ENCODE results near the gene FMNL2.
"Not testable (repeated sequence)": the region's sequence is repeated elsewhere in the genome, so short reads cannot be mapped to it uniquely, and the experiment has no call there.

Gene FMNL2

DNA sequence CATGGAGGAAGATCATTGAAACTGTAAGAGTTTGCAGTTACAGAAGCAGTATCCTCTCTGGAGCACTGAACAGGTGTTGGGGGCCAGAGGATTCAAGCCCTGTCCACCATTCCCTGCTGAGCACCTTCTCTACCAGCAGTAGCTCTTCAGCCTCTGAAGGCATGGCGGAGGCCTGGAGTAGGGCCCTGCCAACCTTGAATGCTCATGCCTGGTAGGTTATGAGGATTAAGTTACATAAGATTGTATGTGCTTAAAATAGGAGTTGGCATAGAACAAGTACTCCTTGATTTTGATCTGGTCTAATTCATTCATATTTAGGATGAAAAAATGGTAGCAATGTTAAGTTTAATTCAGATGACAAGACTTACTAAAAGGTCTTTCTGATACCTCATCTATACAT is 40.2 kb downstream of the FMNL2 start:
- no peak for DNase-seq (ENCODE audit: low read depth)

DNA sequence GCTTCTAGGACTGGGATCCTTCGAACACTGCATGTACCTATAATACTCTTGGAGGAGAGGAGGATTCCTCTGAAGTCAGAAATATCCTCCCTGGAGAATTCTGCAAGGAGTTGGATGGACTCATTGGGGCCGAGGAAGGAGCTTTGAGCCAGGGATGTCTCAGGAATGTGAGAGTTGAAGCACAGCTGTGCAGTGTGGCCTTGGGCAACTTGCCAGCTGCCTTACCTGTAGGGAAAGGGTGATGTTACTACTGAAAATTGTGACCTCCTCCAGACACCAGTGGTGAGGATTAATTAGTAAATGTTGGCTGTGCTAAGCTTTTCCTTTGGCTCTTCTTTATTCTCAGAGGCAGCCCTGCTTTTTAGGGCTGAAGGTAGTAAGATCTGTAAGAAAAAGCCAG is 41.4 kb downstream of the FMNL2 start:
- no peak for DNase-seq (ENCODE audit: low read depth)

DNA sequence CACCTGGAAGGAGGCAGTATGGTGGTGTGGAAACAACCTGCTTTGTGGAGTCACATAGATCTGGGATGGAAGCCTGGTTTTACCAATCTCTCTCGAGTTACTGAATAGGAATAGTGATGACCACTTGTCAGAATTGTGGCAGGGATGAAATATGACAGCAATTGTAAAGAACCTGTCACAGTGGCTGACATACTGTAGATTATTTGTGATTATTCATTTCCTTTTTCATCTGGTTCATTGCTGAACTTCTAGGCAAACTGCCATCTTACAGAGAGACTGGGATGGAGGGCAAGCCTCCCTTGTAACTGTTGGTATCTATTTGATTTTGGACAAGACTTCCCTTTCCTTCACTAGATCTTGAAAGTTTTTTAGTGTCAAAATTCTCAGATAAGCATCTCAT is 42.0 kb downstream of the FMNL2 start:
- no peak for DNase-seq (ENCODE audit: low read depth)

DNA sequence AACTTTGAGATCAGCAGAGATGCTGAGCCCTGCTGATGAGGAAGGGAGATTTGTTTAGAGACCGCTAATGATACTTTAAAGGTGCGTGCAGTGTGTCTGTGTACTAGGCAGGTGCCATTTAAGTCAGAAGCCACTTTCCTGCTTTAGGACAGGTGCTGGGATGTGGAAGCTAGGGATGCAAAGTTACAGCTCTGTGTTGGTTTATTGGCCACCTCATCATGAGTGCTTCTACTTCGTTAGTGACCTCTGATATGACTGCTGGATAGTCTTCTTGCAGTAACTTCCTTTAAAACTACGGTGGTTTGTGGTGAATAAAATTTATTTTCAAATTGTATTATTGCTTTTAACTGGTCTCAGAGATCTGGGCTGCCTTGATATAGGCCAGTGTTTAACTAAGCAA is 44.1 kb downstream of the FMNL2 start:
- DNase-seq (ENCODE audit: low read depth), result no peak

DNA sequence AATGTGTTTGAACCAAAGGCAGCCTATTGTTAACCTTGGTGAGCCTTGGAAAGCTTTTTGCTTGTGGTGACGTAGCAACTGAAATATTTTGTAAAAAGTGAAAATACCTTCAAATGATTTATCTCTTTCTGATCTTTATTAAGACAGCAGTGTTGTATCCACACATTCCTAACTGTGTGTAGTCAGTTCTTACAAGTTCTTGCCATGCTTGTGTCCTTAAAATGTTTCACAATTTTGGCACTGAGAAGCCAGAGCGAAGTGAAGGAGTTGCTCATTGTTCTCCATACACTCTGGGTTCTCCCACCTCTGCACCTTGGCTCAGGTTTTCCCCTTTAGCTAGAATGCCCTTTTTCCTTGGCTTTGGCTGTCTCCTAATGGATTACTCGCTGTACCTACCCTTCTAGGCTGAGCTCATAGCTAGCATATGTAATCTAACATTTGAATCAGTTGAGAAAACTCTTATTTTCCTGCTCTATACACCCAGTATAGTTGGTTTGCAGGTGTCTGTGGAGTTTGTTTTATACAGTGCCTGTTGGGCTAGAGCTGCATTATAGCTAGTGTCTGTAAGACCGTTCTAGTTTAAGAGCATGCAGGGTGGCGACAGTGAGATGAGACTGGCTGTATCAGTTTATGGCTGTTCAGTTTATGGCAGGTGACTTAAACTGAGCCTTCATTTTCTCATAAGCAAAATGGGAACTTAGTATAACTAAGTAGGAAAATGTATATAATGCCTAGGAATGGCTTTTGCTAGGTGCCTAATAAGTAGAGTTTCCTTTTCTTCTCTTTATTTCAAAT is 45.5 kb downstream of the FMNL2 start:
- DNase-seq (ENCODE audit: low read depth), result no peak

DNA sequence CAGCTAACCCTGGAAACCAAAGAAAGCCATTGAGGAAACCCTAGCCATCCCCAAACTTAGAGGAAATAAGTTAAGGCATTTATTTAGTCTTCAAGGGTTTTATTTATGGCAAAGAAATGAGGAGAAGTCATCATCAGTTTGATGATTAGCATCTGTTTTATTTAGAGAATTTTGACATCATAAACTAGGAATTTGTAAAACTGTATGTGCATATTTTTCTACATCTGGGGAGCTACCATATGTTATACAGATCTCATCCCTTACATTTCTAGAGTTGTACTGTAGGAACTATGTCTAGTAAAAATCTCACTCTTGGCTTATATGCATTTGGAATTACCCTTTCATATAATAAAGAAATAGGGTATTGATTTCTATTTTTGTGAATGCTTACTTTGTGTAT is 48.7 kb downstream of the FMNL2 start:
- no peak for DNase-seq (ENCODE audit: low read depth)

DNA sequence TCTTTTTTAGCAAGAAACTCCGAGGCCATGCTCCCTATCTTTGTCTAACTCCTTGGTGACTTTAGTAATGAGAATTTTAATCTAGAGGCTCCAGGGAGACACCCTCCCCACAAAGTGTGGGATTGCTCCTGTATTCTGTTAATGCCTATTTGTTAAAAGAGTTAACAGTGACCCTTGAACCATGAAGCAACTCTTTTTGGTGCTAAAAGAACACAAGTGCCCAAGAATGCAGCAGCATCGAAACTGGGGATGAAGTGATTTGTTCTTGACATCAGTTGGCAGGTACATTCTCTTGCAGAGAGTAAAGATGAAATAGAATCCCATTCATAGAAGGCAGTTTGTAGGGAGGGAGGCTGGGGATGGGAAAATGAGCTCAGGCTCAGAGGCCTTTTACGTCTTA is 50.0 kb downstream of the FMNL2 start:
- DNase-seq (ENCODE audit: low read depth), result no peak

DNA sequence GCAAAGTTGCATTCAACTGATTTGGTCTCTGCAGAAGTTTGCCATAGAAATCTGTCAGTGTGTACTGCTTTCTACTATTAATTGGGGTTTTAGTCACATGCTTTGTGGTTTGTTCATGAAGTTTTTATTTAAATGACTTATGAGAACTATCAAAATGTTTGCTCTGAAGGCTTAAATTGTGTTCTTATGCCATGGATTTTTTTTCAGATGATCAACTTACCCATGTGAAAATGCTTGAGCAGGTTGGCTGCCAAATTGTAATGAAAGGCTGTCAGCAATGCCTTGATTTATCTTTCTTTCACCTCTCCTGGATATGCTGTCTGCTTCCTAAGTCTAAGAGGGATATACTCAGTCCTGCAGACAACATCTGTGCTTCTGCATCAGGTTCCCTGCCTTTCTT is 50.7 kb downstream of the FMNL2 start:
- DNase-seq (ENCODE audit: low read depth), result peak; percentile 60

DNA sequence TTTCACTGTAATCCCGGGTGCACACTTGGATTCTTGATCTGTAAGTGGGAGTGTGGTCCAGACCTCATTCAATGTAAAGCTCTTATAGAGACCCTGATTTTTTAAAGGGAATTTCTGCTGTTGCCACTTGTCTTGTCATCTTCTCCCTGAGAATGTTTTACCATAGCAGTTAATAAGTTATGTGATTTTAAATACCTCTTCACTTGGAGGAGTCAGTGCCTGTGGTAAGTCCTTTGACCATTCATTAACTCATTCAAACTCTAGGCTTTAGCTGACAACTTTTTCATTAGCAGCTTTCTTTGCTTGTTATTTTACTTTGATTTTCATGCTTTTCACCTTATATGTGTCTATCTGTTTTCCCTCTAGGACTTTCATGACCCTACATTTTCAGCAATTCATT is 51.3 kb downstream of the FMNL2 start:
- no peak for DNase-seq (ENCODE audit: low read depth)

DNA sequence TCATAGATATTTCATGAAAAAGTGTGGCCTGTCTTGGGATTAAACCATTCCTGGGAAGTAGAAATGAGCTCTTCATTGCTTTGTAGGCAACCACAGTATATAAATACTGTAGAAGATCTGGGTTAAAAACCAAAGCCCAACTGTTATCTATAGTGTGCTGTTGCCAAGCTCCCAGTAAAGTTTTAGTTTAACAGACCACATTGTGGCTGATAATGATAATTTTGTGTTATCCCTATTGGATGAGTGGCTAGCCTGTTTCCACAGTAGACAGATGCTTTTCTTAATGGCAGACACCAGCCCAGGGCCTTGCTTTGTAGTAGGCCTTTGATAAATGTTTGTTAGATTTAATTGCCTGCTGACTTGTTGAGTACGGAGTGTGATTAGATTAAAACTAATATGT is 52.1 kb downstream of the FMNL2 start:
- DNase-seq (ENCODE audit: low read depth), result no peak

DNA sequence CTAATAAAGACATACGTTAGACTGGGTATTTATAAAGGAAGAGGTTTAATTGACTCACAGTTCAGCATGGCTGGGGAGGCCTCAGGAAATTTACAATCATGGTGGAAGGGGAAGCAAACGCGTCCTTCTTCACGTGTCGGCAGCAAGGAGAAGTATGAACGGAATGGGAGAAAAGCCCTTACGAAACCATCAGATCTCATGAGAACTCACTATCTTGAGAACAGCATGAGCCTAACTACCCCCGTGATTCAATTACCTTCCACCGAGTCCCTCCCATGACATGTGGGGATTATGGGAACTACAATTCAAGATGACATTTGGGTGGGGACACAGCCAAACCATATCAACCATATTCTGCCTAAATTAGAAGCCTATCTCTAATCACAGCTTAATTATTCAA is 53.3 kb downstream of the FMNL2 start:
- DNase-seq (ENCODE audit: low read depth), result not testable (repeated sequence)

DNA sequence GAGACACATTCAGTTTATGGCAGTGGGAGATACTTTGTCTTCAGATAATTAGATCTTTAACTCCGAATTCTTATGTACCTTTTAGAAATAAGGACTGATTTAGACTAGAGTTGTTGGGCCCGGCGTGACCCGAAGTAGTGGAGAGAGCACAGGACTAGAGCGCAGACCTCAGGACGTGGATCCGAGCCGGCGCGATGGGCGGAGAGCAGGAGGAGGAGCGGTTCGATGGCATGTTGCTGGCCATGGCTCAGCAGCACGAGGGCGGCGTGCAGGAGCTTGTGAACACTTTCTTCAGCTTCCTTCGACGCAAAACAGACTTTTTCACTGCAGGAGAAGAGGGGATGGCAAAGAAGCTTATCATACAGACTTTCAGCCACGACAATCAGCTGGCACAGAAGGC is 54.5 kb downstream of the FMNL2 start:
- DNase-seq (ENCODE audit: low read depth), result no peak

DNA sequence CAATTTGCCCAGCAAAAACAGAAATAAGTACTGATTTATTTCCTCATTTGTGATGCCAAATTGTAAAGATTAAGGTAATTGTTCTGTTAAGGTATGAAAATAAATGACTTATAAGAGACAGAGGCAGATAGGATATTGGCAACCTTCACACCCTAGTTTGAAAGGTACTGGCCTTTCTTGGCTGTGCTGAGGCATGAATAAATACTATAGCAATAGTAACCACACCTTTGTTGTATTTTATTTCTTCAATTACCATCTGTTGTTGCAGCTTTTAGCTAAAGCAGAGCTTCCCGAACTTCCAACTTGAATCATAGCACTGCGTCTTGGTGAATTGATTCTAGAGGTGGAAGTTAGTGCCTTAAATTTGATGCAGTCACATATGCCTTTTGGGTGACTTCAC is 55.9 kb downstream of the FMNL2 start:
- no peak for DNase-seq (ENCODE audit: low read depth)

DNA sequence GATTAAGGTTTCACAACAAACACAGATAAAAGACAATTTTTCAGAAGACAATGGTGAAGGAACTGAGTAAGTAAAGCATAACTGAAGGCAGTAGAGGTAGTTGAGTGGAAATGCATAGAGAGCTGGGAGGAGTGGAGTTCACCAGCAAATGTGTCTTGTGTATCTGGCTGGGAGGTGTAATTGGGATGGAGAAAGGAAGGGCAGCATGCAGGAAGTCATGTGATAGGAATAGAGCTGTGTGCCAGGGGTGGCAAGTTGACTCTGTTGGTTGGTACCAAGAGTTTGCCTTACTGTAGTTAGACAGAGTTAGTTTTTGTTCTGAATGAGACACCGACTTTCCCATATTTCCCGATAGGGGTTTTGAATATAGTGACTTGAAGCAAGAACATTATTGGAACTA is 56.3 kb downstream of the FMNL2 start:
- DNase-seq (ENCODE audit: low read depth), result no peak

DNA sequence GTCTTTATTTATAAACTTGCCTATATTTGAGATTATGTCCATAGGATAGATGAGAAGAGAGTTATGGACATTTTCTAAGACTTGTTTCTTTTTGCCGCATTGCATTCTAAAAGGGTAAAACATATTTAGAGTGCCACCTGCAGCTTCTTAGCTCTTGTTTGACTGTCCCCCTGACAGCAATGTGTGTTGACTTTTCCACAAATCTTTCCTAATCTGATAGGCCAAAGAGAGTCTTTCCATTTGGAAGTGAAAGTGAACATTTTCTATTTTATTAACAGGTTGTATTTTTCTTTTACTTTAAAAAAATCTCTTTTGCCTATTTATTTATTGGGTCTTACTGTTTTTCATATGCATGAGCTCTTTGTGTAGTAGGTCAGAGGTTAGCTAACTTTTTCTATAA is 58.4 kb downstream of the FMNL2 start:
- no peak for DNase-seq (ENCODE audit: low read depth)

DNA sequence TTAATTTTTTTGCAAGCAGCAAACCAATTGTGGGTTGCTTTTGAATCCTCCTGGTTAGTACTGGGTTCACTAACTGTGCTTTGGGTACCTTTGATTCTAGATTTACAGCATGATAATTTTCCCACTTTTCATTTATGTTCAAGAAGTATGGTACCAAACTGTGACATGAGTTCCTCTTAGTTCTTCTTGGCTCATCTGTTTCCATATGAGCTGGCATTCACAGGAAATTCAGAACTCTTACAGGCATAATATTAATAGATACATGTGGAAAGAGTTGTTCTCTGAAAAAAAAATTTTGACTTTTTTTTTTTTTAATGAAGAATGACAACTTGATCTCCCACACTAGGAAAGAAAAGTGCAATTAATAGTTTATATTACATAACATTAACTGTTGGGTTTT is 59.4 kb downstream of the FMNL2 start:
- DNase-seq (ENCODE audit: low read depth), result no peak

DNA sequence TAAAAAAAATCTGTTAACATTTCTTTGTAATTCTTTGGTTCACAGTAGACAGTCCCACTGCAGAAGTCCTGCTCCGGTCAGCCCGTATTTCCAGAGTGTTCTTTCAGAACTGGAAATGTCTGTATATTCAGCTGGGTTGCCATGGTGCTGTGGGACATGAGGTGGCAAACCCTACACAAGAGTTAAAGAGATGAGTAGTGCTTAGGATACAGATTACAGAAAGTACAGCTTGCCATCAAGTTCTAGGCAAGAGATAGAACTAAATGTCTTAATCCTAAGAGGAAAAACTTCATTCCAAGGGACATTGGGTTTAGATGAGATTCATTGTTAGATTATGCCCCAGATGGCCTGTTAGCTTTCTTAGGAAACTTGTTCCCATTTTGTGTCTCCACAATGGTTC is 60.1 kb downstream of the FMNL2 start:
- DNase-seq (ENCODE audit: low read depth), result no peak

DNA sequence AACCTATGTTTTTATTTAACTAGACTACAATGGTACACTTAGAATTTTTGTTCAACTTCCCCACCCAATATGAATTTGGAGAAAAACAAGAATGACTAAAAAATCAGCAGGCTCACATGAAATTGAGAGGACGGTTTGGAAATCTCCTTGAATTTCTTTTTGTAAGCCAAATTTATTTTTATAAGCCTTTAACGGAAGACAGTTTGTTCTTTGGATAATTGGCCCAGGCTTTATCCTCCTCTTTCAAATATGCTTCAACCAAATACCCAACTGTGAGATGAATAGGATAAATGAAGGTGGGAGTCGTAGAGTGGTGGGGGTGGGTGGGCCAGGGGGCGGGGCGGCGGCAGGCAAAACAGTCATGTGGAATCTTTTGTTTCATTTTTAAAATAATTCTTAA is 60.6 kb downstream of the FMNL2 start:
- DNase-seq (ENCODE audit: low read depth), result no peak

DNA sequence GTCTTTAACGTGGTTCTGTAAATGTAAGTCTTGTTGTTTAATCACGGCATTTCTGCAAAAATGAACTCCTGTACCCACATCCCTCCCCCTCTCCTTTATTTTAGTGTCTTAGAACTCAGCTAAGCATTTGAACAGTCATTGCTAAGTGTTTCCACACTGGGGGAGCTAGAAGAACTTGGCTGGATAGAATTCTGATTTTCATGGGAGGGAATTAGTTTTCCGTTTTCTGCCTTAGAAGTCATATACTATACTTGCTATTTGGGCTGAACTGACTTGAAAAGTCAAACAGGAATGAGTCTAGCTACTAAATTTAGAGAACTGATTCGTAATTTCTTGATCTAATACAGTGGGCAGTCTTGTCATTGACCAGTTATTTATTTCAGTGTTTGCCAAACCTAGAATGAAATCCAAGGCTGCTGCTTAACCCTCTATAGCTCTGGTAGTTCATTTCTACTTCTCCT is 61.1 kb downstream of the FMNL2 start:
- DNase-seq (ENCODE audit: low read depth), result no peak

DNA sequence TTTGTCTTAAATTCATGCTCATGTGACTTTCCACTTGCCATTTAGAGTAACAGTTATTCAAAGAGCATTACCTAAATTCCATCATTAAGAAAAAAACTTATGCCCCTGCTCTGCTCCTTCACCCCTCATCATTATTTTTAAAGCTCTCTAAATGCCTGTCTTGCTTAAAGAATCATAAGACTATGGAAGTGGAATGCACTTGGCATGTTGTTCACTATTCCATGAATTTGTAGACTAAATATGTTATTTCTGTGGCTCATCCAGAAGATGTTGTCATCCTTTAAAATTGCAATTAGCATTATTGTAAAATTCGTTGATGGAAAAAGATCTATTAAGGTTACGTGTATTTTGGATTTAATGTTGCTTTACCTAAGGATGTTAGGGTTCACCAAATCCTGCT is 61.8 kb downstream of the FMNL2 start:
- DNase-seq (ENCODE audit: low read depth), result no peak

DNA sequence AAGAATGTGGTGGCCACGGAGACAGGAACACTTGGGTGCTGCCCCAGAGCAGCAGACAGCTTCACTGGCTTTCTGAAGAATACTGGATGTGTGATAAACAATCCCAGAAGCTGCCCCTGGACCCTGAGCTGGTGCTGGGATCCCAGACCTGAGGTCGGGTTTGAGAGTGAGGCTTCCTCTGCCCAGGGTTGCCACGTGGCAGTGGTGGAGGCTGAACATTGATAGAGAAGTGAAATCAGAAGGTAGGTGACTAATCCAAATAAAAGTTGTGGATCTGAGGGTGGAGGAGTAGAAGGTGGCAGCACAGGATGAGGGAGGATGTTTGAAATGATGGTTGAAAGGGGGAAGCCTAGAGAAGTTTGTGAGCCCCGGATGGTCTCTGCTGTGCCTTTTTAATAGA is 64.0 kb downstream of the FMNL2 start:
- no peak for DNase-seq (ENCODE audit: low read depth)

DNA sequence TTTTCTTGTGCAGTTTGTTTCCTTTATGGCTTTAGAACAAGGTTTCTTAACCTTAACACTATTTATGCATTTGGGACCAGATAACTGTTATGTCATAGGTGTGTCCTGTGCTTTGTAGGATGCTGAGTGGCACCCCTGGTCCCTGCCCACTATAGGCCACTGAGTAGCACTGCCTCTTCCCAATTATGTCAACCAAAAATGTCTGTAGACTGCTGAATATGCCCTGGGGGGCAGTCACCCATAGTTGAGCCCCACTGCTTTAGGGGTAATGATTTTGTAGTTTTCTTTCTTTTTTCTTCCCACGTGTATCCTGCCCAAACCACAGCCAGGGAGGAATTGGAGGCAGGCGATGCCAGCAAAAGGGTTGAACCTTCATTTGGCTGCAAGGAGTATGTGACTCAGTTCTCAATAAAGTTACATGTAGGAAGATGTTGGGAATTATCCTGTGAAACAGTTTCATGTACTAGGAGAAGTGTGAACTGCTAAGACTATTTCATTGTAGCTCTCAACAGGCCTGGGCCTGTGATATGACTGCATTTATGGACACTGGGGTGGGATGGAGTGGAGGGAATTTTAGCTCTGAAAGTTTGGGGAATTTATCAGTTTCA is 65.7 kb downstream of the FMNL2 start:
- no peak for DNase-seq (ENCODE audit: low read depth)

DNA sequence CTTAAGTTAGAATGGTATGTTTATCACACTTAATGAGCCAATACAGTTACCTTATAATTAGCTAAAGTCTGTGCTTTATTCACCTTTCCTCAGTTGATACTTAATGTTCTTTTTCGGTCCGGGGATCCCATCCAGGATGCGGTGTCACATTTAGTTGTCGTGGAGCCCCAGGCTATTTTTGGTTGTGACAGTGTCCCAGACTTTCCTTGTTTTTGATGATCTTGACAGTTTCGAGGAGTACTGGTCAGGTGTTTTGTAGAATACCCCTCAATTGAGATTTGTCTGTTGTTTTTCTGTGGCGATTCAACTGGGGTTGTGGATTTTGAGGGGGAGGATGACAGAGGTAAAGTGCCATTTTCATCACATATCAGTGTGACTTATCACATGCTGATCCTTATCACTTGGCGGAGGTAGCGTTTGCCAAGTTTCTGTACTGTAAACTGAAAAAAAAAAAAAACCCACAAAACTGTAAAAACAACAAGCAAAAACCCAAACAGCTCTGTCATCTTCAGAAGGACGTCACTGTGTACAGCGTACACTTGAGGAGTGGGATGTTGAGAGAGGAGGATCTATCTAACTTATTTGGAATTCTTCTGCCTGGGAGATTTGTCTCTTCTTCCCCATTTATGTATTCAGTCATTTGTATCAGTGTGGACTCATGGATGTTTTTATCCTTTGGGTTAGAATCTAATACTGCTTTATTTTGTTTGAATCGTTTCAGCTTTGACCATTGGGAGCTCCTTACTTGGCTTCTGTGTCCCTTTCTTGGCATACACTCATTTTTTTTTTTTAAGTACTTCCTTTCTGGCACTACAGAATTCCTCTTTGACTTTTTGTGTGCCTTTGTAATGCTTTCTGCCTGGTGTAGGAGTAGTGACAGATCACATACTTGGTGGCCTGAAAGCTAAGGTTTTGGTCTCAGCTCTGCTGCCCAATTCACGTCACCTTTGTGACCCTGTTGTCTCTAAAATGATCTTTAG is 68.1 kb downstream of the FMNL2 start:
- DNase-seq (ENCODE audit: low read depth), result no peak
